Hindlimb muscle (tissue), 1 donor: ENCODE results near the gene TTC16. TPM values are rescaled to one million over a fixed set of nuclear protein-coding genes. Genes with fewer than 3 reads are reported as not detected.

ENCODE experiments used
- DNase-seq: peaks from one replicate; pipeline ENCODE4 v3.0.0-alpha.2; 2013
- polyA plus RNA-seq: library from polyadenylated mRNA; unstranded; fragments of 120-200 nt; gene quantifications from one replicate; pipeline ENCODE4 v1.2.1, GENCODE V29; 2013; ENCODE audit not compliant: insufficient read length

TTC16 gene
- polyA plus RNA-seq, 1 donor = 0.04 TPM

DNA sequence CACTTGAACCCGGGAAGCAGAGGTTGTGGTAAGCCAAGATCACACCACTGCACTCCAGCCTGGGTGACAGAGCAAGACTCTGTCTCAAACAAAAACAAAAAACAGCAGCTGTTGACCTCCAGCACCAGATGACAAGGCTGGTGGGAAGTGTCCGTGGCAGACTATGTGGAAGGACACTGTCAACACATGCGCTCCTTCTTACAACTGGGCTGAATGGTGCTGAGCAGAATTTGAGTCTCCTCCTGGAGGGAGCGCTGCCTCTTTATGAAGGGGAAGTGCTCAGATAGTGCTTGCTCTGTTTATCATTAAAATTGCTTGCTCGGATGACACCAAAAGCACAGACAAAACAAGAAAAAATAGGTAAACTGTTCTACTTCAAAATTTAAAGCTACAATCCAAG lies 18.3 kb upstream of the TTC16 start:
- DNase-seq = no peak

DNA sequence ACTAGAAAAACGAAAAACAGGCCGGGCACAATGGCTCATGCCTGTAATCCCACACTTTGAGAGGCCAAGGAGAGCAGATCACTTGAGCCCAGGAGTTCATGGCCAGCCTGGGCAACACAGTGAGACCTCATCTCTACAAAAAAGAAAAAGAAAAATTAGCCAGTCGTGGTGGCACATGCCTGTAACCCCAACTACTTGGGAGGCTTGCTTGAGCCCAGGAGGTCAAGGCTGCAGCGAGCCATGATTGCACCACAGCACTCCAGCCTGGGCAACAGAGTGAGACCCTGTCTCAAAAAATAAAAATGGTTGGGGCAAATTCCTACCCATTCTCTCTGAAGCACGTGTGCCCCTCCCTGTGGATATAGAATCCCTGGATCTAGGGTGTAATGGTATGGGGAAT lies 17.5 kb upstream of the TTC16 start:
- no peak for DNase-seq

DNA sequence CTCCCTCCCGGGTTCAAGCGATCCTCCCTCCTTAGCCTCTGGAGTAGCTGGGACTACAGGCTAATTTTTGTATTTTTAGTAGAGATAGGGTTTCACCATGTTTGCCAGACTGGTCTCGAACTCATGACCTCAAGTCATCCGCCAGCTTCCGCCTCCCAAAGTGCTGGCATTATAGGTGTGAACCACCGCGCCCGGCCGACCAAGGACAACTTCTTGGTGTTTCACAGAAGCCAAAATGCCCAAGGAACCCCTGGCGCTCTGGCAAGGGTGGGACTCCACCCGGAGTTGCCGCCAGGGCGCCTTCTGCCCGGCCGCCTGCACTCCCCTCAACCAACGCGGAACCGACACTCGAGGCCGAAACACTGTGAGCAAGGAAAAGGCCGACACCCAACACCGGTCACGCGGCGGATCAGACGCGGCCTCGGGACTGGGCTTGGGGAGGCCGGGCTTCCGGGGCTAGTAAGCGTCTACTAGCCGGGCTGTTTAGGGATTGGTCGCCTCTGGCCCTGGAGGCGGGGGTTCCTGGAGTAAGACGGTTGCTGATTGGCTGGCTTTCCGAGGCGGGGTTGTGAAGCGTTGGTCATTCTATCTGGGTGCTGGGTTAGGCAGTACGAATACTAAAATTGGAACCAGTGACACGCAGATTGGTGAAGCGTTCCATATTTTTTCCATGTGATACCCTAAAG lies 16.8 kb upstream of the TTC16 start:
- peak; percentile 95 for DNase-seq

DNA sequence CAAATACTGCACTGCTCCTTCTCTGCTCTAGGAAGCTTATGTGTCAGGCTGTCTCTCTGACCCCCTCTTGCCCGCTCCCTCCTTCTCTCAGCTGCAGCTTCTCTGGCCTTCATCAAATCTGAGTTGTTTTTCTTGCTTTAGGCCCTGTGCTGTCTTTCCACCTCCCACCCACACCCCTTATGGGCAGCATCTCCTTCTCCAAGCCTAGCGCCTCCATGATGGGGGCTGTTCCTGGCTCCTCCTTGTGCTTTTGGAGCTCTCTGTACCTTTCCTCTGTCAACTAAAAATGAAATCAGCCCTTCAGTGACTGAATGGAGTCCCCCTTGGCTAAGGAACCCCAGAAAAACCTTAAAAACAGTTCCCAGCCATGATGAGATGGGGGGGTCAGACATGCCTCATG lies 15.7 kb upstream of the TTC16 start:
- no peak for DNase-seq

DNA sequence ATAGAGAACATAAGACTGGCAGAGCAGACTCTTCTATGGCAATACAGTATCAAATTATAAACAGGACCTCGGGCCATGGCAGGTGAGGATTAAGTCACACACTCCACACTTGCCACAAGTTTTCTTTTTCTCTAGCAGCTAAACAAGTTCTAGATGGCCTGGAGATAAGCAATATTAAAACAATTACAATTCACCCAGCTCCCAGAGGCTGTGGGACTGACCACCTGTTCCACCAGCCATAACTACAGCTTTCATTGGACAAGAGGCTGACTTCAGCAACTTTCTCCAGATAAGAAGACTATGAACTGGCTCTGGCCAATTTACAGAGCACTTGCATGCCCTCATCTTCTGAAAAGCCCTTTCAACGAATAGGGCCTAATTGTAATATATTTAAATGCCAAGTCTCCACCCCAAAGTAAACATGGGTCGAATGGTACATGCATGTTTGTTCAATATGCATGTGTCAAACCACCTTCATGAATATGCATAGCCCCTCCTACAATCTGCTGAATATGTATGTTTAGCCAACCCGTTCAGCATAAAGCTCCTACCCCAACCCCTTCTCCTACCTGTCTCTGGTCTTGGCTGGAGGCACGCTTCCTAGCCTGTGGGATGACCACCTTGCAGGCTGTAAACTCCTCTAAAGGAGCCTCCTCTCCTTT lies 15.2 kb upstream of the TTC16 start:
- DNase-seq = no peak

DNA sequence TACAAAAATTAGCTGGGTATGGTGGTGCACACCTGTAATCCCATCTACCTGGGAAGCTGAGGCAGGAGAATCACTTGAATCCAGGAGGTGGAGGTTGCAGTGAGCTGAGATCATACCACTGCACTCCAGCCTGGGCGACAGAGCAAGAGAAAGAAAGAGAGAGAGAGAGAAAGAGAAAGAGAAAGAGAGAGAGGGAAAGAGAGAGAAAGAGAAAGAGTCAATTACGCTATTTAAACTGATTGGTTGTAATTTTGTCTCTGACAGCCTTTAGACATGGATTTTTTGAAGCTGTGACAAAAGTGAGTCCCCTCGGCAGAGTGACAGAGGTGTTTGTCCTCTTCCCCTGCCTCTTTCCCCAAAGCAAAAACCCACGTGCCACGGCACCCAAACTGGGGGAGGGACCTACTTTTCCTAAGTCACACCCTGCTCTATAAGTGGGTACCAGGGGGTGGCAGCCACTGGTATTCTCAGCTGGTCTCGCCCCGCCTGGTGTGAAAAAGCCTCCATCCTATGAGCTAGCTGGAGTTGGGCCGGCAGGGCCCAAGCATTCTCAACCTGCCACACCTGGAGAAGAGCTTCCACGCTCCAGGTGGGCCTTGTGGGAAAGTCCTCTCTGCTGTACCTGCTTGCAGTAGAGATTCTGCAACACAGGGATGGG lies 12.5 kb upstream of the TTC16 start:
- no peak for DNase-seq

DNA sequence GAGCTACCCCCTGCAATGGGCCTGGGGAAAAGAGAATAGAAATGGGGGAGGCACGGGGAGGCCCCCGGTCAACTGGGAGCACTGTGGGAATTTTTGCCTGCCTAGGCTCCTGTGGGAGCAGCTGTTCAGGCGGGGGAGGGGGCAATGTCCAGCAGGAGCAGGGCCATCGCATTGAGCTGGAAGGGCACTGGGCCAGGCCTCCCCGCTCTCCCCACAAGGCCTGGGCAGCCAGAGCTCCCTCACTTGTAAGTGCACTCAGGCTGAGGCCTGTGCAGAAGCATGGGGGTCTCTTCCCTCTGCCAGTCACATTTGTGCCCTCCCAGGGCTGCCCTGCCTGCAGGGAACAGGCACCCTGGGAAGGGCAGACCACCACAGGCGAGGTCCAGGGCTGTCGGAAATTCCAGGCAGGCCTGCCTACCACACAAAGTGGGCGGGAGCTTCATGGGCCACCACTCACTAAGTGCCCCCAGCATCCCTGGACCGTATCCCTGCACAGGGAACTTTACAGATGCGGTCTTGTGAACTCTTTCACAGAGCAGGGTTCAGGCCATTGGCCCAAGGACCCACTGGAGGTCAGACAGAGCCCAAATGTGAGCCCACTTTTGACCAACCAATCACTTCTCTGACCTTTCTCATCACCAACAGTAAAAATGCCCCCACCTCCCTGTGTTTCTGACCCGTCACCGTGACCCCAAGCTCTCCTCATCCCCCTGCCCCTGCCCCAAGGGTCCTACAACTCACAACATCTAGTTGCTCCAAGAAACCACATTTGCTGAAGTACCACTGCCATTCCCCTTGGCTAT lies 10.1 kb upstream of the TTC16 start:
- DNase-seq = no peak

DNA sequence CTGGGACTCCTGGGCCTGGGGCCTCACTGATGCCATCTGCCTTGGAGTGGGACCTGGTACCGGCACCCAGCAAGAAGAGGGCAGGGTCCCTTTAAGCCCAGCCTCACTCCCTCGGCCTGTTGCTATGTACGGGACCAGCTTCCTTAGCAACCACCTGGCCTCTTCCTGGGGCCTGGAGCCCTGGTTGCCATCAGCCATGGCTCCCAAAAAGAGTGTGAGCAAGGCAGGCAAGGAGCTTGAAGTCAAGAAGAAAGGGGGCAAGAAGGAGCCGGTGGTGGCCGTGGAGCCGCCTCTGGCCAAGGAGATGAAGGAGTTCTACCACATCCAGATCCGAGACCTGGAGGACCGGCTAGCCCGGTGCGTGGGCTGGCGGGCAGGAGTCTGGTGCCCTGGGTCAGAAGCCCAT lies 9.0 kb upstream of the TTC16 start, which contains the start of gene CFAP157:
Gene CFAP157 (plus strand): TSS at position 153 of the 406 bp plus-strand sequence. CDS start 44 bp downstream, at position 197.
- DNase-seq = no peak

DNA sequence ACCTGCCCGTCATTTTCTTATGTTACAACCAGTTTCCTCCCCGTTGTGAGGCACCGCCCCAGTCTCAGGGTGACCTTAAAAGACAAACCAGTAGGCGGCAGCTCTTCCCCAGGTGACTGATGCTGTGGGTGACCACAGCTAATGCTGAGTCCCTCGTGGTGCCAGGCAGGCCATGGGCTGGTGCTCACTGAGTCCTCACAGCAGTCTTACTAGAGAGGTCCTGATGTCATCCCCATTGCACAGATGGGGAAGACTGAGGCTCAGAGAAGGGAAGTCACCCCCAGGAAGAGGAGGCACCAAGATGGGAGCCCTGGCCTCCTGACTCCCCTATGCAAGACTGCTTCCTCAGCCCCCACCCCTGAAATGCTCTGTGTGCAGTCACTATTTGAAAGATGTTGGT lies 8.1 kb upstream of the TTC16 start:
- DNase-seq = no peak

DNA sequence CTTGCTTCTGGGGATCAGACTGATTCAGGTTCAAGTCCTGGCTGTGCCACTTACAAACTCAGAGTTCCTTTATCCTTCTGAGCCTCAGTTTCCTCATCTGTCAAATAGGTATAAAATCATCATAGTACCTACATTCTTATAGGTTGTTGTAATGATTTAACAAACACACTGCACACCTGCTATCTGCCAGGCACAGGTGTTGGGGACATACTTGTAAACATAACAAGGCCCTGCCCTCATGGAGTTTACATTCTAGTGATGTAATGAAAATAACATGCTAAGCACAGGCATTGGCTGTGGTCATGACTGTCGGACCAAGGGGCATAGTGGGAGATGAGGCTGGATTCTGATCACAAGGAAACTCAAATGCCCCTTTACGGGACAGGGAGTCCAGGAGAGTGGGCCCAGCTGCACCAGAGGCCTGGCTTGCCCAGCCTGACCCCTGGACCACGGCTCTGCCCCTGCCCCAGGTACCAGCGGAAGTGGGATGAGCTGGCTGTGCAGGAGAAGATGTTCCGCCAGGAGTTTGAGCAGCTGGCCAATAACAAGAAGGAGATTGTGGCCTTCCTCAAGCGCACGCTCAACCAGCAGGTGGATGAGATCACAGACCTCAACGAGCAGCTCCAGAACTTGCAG lies 6.8 kb upstream of the TTC16 start:
- no peak for DNase-seq

DNA sequence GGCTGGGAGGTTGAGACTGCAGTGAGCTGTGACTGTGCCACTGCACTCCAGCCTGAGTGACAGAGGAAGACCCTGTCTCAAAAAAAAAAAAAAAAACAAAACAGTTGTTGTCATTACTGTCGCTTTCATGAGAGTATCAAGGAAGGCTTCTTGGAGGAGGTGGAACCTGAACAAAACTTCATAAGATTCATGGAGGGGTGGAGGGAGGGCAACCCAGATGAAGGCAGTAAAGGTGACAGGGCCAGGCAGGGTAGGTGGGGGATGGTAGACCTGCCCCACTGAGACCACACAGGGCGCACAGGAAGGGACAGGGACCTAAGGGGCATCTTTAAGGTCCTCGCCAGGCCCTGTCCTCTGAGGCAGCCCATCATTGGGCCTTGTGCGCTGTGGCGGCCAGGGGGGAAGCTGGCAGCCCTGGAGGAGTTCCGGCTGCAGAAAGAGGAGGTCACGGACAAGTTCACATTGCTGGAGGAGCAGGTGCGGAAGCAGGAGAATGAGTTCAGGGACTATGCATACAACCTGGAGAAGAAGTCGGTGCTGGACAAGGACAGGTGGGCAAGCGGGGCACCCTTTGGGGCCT lies 5.6 kb upstream of the TTC16 start:
- DNase-seq = no peak

DNA sequence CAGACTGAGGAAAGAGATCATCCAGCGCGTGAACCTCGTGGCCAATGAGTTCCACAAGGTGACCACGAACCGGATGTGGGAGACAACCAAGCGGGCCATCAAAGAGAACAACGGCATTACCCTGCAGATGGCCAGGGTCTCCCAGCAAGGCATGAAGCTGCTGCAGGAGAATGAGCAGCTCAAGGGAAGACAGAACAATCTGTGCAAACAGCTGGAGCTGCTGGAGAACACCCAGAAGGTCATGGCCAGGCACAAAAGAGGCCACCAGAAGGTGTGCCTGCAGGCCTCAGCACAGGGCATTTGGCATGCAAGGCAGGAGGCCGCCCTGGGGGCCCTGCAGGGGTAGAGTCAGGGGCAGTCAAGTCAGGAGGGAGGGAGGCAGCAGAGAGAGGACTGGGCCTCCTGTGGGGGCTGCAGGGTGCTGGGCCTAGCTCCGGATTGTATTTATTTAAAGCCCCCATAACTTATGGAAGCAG lies 4.6 kb upstream of the TTC16 start:
- no peak for DNase-seq

DNA sequence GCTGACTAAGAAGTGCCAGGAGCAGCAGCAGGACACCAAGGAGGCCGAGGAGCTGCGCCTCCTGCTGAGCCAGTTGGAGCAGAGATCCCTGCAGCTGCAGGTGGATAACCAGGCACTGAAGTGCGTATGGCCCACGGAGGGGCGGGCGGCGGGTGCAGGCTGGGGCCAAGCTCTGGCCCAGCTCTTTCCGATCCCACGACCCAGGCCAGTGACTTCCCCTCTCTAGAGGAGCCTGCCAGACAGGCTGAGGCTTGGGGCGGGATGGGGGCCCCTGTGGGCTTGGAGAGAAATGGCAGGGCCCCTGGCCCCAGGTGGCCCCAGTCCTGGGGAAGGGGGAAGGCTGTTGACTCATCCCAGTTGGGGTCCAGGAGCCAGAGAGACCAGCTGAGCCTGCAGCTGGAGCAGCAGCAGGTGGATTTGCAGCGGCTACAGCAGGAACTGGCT lies 4.0 kb upstream of the TTC16 start:
- DNase-seq = peak; percentile 36

DNA sequence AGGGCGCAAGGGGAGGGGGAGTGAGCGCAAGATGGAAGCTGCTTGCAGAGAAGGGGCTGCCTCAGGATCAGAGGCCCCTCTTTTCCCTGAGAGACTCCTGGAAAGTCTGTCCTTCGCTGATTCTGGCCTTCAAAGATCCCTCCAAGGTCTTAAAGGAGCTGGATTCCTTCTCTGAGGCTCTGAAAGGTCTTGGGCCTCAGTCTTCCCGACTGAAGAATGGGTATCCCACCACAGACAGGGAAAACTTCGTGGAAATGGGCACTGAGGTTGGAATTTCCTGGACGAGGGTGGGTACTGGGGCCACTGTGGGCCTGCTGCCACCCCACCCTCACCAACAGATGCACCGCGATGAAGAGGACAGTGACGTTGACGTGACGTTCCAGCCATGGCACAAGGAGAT lies 3.5 kb upstream of the TTC16 start:
- no peak for DNase-seq

DNA sequence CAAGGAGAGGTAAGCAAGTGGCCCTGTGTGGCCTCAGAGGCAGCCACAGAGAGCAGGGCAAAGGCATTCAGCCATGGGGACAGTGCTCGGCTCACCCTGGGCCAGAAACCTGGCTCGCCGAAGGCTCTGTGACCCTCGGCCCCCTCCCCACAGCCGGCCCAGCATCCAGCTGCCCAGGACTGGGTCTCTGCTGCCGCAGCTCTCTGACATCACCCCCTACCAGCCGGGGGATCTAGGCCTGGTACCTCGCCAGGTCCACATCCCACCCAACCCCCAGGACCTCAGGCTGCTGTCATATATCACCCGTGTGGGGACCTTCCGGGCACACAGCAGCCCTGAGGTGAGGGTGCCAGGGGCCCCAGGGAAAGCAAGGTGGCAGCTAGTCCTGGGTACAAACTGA lies 3.0 kb upstream of the TTC16 start:
- DNase-seq = no peak

DNA sequence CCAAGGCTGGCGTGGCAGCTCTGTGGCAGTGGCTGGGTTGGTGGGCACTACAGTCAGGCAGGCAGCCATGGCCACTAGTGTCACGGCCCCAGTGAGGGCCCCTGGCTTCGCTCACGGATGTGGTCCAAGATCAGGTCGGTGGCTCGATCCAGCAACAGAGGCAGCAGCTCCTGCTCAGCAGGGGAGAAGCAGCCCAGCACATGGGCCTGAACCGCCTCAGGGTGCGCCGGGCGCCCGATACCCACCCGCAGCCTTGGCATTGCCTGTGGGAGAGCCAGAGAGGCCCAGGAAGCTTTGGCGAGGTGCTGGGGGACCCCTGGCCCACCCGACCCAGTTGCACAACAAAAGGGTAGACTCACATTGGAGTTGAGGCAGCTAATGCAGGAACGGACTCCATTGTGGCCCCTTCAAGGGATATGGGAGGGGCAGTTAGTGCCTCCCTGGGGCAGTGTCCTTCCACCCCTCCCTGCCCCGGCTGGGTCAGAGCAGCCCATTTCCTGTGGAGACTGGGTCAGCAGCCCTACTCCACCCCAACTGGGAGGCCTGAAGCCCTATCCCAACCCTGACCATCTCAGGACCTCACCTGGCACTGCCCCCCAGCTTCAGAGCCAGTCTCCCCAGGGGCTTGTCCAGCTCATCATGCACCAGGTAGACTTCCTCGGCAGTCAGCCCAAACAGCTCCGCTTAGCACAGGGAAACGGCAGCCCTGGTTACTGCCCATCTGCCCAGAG lies 1.7 kb upstream of the TTC16 start:
- DNase-seq = no peak

DNA sequence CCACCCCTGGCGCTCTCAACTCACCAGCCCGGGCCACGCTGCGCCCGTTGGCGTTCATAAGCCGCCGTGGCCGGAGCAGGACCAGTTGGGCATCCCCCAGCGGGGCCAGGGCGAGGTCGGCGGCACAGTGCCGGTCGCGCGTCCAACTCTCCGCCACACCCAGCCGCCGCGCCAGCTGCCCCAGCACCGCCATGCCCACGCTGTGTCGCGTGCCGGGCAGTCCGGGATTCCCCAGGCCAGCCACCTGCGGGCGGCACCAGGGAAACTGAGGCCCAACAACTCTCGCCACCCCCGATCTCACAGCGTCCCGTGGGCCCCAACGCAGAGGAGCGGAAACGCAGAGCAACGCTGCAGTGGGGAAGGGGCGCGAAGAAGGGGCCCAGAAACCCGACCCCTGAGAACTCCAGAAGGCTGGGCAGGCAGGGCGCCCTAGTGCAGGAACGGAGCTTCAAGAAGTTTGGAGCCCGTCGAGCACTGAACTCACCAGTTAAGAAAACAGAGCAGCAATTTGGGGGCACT lies 869 bp upstream of the TTC16 start:
- peak; percentile 29 for DNase-seq

DNA sequence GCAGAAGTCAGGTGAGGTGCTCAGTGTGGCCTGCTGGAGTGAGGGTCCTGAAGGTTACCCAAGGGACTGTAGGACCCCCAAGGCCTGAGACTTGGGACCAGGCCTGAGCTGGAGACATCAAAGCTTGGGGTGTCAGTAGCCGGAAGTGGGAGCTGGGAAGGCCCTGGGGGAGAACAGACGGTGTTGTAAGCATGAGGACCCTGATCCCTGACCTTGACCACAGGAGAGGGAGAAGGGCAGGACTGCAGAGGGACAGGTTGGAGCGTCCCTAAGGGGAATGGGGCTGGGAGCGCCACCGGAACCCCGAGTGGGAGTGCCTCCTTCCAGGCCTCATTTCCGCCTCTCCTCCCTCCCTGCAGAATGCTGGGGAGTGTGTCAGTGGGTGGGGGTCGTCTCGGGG lies 533 bp downstream of the TTC16 start:
- DNase-seq = no peak

DNA sequence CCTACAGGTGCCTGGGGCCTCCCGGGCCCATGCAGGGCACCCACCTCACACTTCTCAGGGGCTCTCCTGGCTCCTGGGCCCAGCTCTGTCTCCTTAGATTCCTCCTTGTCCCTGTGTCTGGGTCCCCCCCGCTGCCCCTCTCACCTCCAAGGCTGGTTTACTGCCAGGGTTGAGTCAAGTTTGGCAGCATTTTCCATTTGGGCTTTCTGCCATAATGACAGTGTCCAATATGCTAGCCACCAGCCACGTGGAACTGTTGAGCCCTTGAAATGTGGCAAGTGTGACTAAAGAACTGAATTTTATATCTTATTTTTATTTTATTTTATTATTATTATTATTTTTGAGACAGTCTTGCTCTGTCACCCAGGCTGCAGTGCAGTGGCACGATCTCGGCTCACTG lies 1.9 kb downstream of the TTC16 start:
- DNase-seq = no peak

DNA sequence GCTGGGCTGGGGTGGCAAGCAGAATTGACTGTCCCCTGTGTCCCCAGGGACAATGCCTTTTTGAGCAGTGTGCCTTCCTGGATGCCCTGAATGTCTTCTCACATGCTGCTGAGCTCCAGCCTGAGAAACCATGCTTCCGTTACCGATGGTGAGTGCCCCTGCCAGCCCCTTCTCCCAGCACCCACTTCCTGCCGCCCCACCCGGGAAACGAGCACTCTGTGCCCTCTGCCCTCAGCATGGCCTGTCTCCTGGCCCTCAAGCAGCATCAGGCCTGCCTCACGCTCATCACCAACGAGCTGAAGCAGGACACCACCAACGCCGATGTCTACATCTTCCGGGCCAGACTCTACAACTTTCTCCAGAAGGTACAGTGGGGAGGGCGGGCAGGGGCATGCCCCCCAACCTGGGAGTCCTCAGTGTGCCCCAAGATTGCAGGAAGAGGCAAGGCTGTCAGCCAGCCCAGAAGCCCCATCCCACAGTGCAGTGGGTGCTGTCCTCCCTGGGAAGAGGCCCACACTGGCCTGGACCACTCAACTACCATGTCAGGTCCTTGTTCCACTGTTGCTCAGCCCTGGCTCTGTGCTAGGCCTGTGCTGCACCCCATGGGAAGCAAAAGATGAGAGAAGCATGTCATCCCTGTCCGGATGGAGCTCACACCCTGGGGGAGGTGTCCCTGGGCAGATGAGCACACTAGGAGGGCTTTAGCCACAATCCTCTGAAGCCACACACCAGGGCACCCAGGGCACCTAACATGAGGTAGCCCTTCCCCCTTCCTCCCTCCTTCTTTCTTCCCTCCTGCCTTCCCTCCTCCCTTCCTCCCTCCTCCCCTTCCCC lies 4.4 kb downstream of the TTC16 start:
- no peak for DNase-seq
